Lung (tissue), 16 donors: Measurements from ENCODE around the gene FAHD2B. TPM values are rescaled to one million over a fixed set of nuclear protein-coding genes. Genes with fewer than 3 reads are reported as not detected.
"Not testable (repeated sequence)": the region's sequence is repeated elsewhere in the genome, so short reads cannot be mapped to it uniquely, and the experiment has no call there.

Source experiments
- ATAC-seq: fragments of 200-7000 bp; cut with Tn5 transposase; one replicate; pipeline ENCODE4 v1.9.1; 2020; ENCODE audit warnings: moderate number of reproducible peaks; ENCODE audit not compliant: insufficient read depth, low FRiP score
- DNase-seq, 3 donors: peaks; one replicate each; pipeline ENCODE4 v3.0.0-alpha.2; 2013 to 2017
- H3K27ac ChIP-seq, 2 donors: one replicate each; pipeline ENCODE4 v1.5.1; 2013; ENCODE audit warnings: mild to moderate bottlenecking in 2 of 2, moderate library complexity in 2 of 2, control low read depth in 1 of 2, inconsistent platforms in 1 of 2, low read depth in 1 of 2, low read length in 1 of 2
- H3K27me3 ChIP-seq, 3 donors: one replicate each; pipeline ENCODE4 v1.5.1; 2013; ENCODE audit warnings: low read length in 2 of 3; ENCODE audit not compliant: control insufficient read depth in 3 of 3, insufficient read depth in 3 of 3
- H3K36me3 ChIP-seq, 4 donors: one replicate each; pipeline ENCODE4 v1.5.1; 2013; ENCODE audit warnings: low read length in 4 of 4, mild to moderate bottlenecking in 1 of 4, moderate library complexity in 1 of 4; ENCODE audit not compliant: control insufficient read depth in 4 of 4, insufficient read depth in 4 of 4
- H3K4me1 ChIP-seq, 5 donors: one replicate each; pipeline ENCODE4 v1.5.1; 2013; ENCODE audit warnings: low read length in 5 of 5, mild to moderate bottlenecking in 2 of 5, moderate library complexity in 1 of 5; ENCODE audit not compliant: control insufficient read depth in 5 of 5, insufficient read depth in 5 of 5
- H3K4me3 ChIP-seq: one replicate; pipeline ENCODE4 v1.5.1; 2013; ENCODE audit warnings: mild to moderate bottlenecking, control low read depth, moderate library complexity
- H3K9ac ChIP-seq, 2 donors: one replicate each; pipeline ENCODE4 v1.5.1; 2013; ENCODE audit warnings: low read length in 2 of 2, control low read depth in 1 of 2; ENCODE audit not compliant: insufficient read depth in 1 of 2
- H3K9me3 ChIP-seq, 4 donors: one replicate each; pipeline ENCODE4 v1.5.1; 2013; ENCODE audit warnings: low read length in 3 of 4, mild to moderate bottlenecking in 1 of 4, moderate library complexity in 1 of 4; ENCODE audit not compliant: control insufficient read depth in 4 of 4, insufficient read depth in 3 of 4
- CTCF ChIP-seq: IDR thresholded peaks from 2 replicates; pipeline ENCODE4 v1.5.1; 2012; ENCODE audit warnings: mild to moderate bottlenecking; ENCODE audit errors: control extremely low read depth, extremely low read depth
- WGBS, 2 donors: extraction: QIAGEN DNeasy Blood & Tissue Kit; methylation state at CpG; one replicate each; pipeline ENCODE4 v1.1.7; 2013; 5-methylcytosine and 5-hydroxymethylcytosine counted together
- long read RNA-seq, 5 donors: transcript quantifications; one replicate each; lab custom pipeline, GENCODE V29; 2026
- polyA plus RNA-seq, 2 donors: library from polyadenylated mRNA; stranded (reverse); fragments of 200-250 nt; gene quantifications; one replicate each; pipeline ENCODE4 v1.2.1, GENCODE V29; 2013
- total RNA-seq, 2 donors: library from RNA; depleted of rRNA in 1 of 2; stranded (reverse); fragments of >200 nt in 1 of 2; gene quantifications; one replicate each; pipeline ENCODE4 v1.2.1, GENCODE V29; 2014 to 2021
- donor health status: control.
- donor health status: control.
- donor health status: Bipolar disorder and iron deficiency.
- donor health status: healthy.
- donor health status: DM: yes; HTN: yes; CAD: no.

The FAHD2B gene
- total RNA-seq (10 to 100 TPM; 12.1 to 14.4 TPM), polyA plus RNA-seq (1 to 10 TPM; 6.5 to 8.3 TPM)
- long read RNA-seq, donor 1, transcript FAHD2B-202 (9 exons, 1,388 nt) = major isoform, 5 of 8 reads
- long read RNA-seq, donor 1, partial matches to known transcripts = 0 of 8 reads
- long read RNA-seq, donor 1, other reads (novel, unspliced or antisense) = 0 of 8 reads
- long read RNA-seq, donor 2, partial matches to known transcripts = 12 of 13 reads
- long read RNA-seq, donor 2, other reads (novel, unspliced or antisense) = 0 of 13 reads
- long read RNA-seq, donor 3, partial matches to known transcripts = 0 of 5 reads
- long read RNA-seq, donor 3, other reads (novel, unspliced or antisense) = 0 of 5 reads
- long read RNA-seq, donor 4, partial matches to known transcripts = 0 of 1 reads
- long read RNA-seq, donor 4, other reads (novel, unspliced or antisense) = 0 of 1 reads
- long read RNA-seq, donor 5, transcript FAHD2B-201 (8 exons, 1,305 nt) = major isoform, 5 of 37 reads
- long read RNA-seq, donor 5, partial matches to known transcripts = 32 of 37 reads
- long read RNA-seq, donor 5, other reads (novel, unspliced or antisense) = 0 of 37 reads

- not testable (repeated sequence) for H3K9me3 ChIP-seq, H3K36me3 ChIP-seq
Measured at GRCh38 chr2:97094772-97095611, at the start of gene FAHD2B. Gene FAHD2B (minus strand): TSS chr2:97094882. CDS start chr2:97091706, 3,176 bp downstream.

GRCh38 chr2:97144016-97144415 is 49.3 kb upstream of the FAHD2B start:
- not testable (repeated sequence) for H3K4me3 ChIP-seq, H3K4me1 ChIP-seq, H3K27me3 ChIP-seq, H3K36me3 ChIP-seq, H3K9ac ChIP-seq, H3K27ac ChIP-seq, H3K9me3 ChIP-seq, ATAC-seq, DNase-seq
- WGBS, 2 donors = 71 to 74% methylated on average over 3 of the region's 3 CpGs

More at GRCh38 chr2:97094772-97095611, at the start of gene FAHD2B:
- WGBS, 2 donors = 3 to 5% methylated on average over 28 to 43 of the region's 48 CpGs
- peak; percentile 83 to 89 (median 89) for DNase-seq
- not testable (repeated sequence) for H3K4me3 ChIP-seq, H3K27me3 ChIP-seq, H3K27ac ChIP-seq, H3K4me1 ChIP-seq
- ATAC-seq = peak; percentile 89
- H3K9ac ChIP-seq = peak within 1 kb of the TSS in 1 of 2 donors; percentile 28

- H3K4me3 ChIP-seq, H3K27ac ChIP-seq, DNase-seq, H3K4me1 ChIP-seq, H3K9me3 ChIP-seq, H3K27me3 ChIP-seq, ATAC-seq, H3K9ac ChIP-seq, H3K36me3 ChIP-seq: not testable (repeated sequence)
- 92 to 95% methylated on average over 2 of the region's 2 CpGs for WGBS, 2 donors
Measured at GRCh38 chr2:97129090-97129489, 34.4 kb upstream of the FAHD2B start.

GRCh38 chr2:97113882-97114255 is 19.2 kb upstream of the FAHD2B start:
- H3K27me3 ChIP-seq, H3K36me3 ChIP-seq, H3K4me1 ChIP-seq, ATAC-seq, H3K9me3 ChIP-seq: not testable (repeated sequence)
- WGBS, 2 donors = 0 to 5% methylated on average over 12 to 16 of the region's 18 CpGs
- Histone ChIP-seq H3K4me3 (peak overlapping the region; percentile 33), H3K9ac (peak overlapping the region in 1 of 2 donors; percentile 79), H3K27ac (peak overlapping the region; percentile 82 to 86)
- peak in 1 of 3 donors; percentile 0 for DNase-seq

- not testable (repeated sequence) for H3K27me3 ChIP-seq, H3K9me3 ChIP-seq, H3K36me3 ChIP-seq, H3K4me1 ChIP-seq
- DNase-seq (peak; percentile 90 to 91 (median 91)), ATAC-seq (peak; percentile 96)
- Histone ChIP-seq H3K4me3 (peak within 1 kb of the TSS; percentile 60), H3K27ac (peak within 1 kb of the TSS; percentile 89 to 94), H3K9ac (peak within 1 kb of the TSS; percentile 16 to 79)
- 0% methylated on average over 31 to 63 of the region's 74 CpGs for WGBS, 2 donors
- peak; percentile 44 for TF ChIP-seq CTCF
Measured at GRCh38 chr2:97113050-97113881, 18.6 kb upstream of the FAHD2B start, which contains the start of gene ANKRD36. Gene ANKRD36 (plus strand): TSS chr2:97113153. CDS start chr2:97113740, 587 bp downstream.
